SK-N-SH treated with all-trans-retinoic acid at 6 μM for 48 hours (cell line): ENCODE measurements around the gene SMARCD1.

Source experiments
- ISL1 ChIP-seq: fragments of 250-450 bp; sonication (Bioruptor Pico); IDR thresholded peaks from 2 replicates; pipeline ENCODE4 v2.1.2; 2022; ENCODE audit warnings: mild to moderate bottlenecking, moderate library complexity
- PATZ1 ChIP-seq: fragments of 250-450 bp; sonication (Bioruptor Pico); IDR thresholded peaks from 2 replicates; pipeline ENCODE4 v1.8.0; 2020; ENCODE audit warnings: mild to moderate bottlenecking, moderate library complexity, borderline replicate concordance

- TF ChIP-seq PATZ1 (CRISPR knock-in tag) (no peak), ISL1 (CRISPR knock-in tag) (no peak)
Observed at GRCh38 chr12:50050410-50051098, 34.6 kb upstream of the SMARCD1 start.
